GM12873 (cell line): Measurements from ENCODE around the gene CDH13.

ENCODE experiments used
- TF ChIP-seq, protein P1 (sequence below): IDR thresholded peaks from 2 replicates; pipeline ENCODE4 v1.5.1; 2012; ENCODE audit warnings: low read depth, mild to moderate bottlenecking, moderate library complexity, low read length, control low read depth; ENCODE audit not compliant: insufficient read depth; ENCODE audit errors: missing control alignments

The CDH13 gene

GRCh38 chr16:83746611-83747010, 1119.8 kb downstream of the CDH13 start:
- TF ChIP-seq, protein P1, sequence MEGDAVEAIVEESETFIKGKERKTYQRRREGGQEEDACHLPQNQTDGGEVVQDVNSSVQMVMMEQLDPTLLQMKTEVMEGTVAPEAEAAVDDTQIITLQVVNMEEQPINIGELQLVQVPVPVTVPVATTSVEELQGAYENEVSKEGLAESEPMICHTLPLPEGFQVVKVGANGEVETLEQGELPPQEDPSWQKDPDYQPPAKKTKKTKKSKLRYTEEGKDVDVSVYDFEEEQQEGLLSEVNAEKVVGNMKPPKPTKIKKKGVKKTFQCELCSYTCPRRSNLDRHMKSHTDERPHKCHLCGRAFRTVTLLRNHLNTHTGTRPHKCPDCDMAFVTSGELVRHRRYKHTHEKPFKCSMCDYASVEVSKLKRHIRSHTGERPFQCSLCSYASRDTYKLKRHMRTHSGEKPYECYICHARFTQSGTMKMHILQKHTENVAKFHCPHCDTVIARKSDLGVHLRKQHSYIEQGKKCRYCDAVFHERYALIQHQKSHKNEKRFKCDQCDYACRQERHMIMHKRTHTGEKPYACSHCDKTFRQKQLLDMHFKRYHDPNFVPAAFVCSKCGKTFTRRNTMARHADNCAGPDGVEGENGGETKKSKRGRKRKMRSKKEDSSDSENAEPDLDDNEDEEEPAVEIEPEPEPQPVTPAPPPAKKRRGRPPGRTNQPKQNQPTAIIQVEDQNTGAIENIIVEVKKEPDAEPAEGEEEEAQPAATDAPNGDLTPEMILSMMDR = no peak

DNA sequence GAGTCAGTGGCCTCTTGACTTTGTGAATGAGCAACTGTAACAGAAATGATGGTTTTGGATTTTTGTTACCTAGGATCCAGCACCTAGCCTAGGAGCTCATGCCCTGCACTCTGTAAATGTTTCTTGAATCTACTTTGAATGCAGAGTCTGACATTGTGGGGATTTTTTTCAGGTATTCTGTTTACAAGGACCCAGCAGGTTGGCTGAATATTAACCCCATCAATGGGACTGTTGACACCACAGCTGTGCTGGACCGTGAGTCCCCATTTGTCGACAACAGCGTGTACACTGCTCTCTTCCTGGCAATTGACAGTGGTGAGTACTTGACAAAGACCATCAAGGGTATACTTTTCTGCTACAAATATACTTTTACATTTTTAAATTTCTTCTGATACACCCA, 1121.2 kb downstream of the CDH13 start:
- TF ChIP-seq, protein P1 = no peak

DNA sequence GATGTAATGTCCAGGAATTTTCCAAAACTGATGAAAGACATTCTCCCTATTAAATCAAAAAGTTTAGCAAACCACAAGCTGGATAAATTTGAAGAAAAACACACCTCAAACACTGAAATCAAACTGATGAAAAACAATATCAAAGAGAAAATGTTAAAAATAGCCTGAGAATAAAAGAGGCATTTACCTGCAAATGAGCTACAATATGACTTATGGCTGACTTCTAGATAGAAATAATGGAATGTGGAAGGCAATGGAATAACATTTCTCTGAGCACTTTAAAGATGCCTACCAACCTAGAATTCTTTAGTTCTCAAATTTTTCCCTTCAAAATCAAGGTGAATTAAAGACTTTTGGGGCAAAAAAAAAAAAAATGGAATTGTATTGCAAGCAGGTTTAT, 1128.6 kb downstream of the CDH13 start:
- TF ChIP-seq, protein P1 = no peak

DNA sequence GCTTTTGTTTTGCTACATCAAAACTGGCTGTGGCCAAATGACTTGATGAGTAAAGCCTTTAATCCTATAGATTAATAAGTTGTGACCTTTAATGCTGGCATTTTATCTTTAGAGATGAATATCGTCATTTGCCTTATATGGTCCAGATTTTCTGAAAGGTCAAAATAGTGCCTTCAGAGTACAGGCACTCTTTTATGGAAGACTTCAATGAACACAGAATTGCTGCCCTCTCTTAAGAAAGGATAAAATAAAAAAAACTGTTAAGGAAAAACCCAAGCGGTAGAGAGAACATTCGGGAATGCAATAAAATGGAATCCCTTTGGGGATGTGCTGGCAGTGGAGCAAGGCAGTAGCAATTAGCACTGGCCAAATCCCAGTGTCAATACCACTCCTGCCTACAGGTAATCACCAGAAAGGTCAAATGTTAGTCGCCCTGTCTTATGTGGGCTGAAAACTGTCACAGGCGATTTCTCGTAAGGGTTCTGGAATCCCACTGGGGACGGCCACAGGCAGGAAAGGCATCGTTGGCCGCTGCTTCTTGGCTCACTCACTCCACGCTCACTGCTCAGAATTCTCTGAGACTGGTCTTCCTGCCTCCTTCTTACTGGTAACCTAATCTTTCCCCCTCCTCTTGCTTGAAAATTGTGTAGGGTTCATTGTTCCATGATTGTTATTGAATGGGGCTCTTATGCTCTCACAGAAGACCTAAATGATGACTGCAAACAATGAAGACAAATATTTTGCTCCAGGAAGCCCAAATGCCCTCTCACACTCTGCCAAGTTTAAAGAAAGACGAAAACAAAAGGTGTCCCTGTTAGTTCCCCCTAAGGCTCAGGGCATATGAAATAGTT, 1135.6 kb downstream of the CDH13 start:
- TF ChIP-seq, protein P1 = no peak

DNA sequence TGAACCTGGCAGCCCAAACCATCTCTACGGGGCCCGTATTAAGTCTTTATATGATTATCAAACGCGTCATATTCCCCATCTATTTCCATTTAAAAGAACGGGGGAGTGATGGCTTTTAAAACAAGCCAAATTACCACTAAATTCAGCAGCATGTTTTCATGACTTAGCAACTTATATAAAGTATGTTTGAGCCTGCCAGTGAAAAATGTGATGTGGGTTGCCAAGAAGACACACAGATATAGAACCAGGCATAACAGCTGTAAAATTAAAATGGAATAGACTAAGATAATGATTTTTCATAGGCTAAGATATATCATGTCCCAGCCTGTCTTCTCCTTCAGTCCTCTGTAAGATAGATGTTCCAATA, 1136.2 kb downstream of the CDH13 start:
- TF ChIP-seq, protein P1 = no peak

- TF ChIP-seq, protein P1 = no peak
Observed at GRCh38 chr16:83768986-83769385, 1142.2 kb downstream of the CDH13 start.

DNA sequence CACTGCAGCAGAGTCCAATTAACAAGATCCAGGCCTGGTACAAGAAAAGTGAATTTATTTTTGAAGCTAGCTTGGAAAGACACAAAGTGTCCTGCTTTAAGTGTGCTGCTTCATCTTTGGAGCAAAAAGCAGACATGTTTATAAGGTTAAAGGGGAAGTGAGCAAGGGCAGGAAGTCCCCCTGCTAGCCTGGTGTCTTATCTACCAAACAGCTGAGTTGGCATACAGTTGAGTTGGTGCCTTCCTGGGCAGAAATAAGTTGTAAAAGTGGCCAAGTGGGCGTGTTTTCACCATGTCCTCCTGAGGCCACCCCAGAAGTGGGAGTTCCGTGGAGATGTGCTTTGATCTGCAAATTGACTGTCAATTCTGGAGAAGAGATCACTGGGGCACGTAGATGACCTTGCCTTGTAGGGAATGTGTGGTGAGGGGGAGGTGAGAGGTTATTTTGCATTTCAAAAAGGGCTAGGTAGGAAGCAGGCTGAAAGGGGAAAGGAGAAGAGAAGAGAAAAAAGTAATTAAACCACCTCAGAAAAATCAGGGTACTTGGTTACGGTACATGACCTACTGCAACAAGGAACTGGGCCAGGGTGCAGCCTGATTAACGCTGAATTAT, 1142.7 kb downstream of the CDH13 start:
- TF ChIP-seq, protein P1 = no peak
